GM12891 (cell line): ENCODE data around the gene ACSL1.

Experiments used
- POLR2A ChIP-seq: IDR thresholded peaks from 2 replicates; pipeline ENCODE4 v1.6.1; 2011; ENCODE audit warnings: low read depth, low read length, control low read depth
- POLR2AphosphoS5 ChIP-seq: IDR thresholded peaks from 2 replicates; pipeline ENCODE4 v1.6.1; 2011; ENCODE audit warnings: low read depth, low read length, control low read depth
- SPI1 ChIP-seq: IDR thresholded peaks from 2 replicates; pipeline ENCODE4 v1.6.1; 2011; ENCODE audit warnings: low read depth, low read length, control low read depth
- TAF1 ChIP-seq: IDR thresholded peaks from 2 replicates; pipeline ENCODE4 v1.6.1; 2011; ENCODE audit warnings: low read depth, low read length, control low read depth

DNA sequence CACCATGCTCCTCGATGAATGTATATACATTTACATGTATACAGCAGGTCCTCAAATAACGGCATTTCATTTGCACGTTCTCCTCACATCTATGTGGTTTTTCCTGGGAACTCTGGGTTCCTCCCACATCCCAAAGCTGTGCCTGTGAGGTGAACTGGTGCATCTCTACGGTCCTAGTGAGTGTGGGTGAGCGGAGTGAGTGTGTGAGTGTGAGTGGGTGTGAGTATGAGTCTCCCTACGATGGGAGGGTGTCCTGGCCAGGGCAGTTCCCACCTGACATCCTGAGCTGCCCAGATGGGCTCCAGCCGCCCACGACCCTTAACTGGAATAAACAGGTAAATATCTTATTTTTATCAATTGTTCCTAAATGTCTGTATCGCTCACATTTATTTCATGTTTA is 40.0 kb downstream of the ACSL1 start:
- TF ChIP-seq TAF1 (no peak), POLR2A (no peak), POLR2AphosphoS5 (no peak), SPI1 (no peak)
